ENCODE measurements around the gene PHAF1.

The PHAF1 gene

GRCh38 chr16:67176662-67177061 lies 66.9 kb downstream of the PHAF1 start:
- no peak overlapping the region for H3K4me3 ChIP-seq (ENCODE audit: low read depth, low read length)
- no peak for TF ChIP-seq CTCF (IDR thresholded peaks at IDR 0.05; ENCODE audit: borderline replicate concordance, insufficient read depth, low read depth, low read length)

- H3K4me3 ChIP-seq (ENCODE audit: low read depth, low read length): no peak overlapping the region
- no peak for TF ChIP-seq CTCF (IDR thresholded peaks at IDR 0.05; ENCODE audit: borderline replicate concordance, insufficient read depth, low read depth, low read length)
Measured at GRCh38 chr16:67177743-67178699, 68.3 kb downstream of the PHAF1 start.

- no peak overlapping the region for H3K4me3 ChIP-seq (ENCODE audit: low read depth, low read length)
- peak; percentile 21; the same call in 1 of the 2 replicates for TF ChIP-seq CTCF (IDR thresholded peaks at IDR 0.05; ENCODE audit: borderline replicate concordance, insufficient read depth, low read depth, low read length)
Measured at GRCh38 chr16:67179421-67180080, 69.8 kb downstream of the PHAF1 start.

- TF ChIP-seq CTCF (IDR thresholded peaks at IDR 0.05; ENCODE audit: borderline replicate concordance, insufficient read depth, low read depth, low read length): no peak
- H3K4me3 ChIP-seq (ENCODE audit: low read depth, low read length): no peak overlapping the region
Measured at GRCh38 chr16:67180166-67180565, 70.4 kb downstream of the PHAF1 start.

GRCh38 chr16:67181346-67181745 lies 71.6 kb downstream of the PHAF1 start:
- H3K4me3 ChIP-seq (ENCODE audit: low read depth, low read length): no peak overlapping the region
- TF ChIP-seq CTCF (IDR thresholded peaks at IDR 0.05; ENCODE audit: borderline replicate concordance, insufficient read depth, low read depth, low read length): no peak

GRCh38 chr16:67182288-67182687 lies 72.5 kb downstream of the PHAF1 start:
- TF ChIP-seq CTCF (IDR thresholded peaks at IDR 0.05; ENCODE audit: borderline replicate concordance, insufficient read depth, low read depth, low read length): no peak
- H3K4me3 ChIP-seq (ENCODE audit: low read depth, low read length): no peak overlapping the region

Data from GM12875 (cell line).